Natural killer cell treated with Interleukin-12 subunit alpha and Interleukin-12 subunit beta and Interleukin-15 and Interleukin-18, amount 100 ng/mL, for 72 hours (primary cell): ENCODE measurements around the gene FANCD2OS. TPM values are rescaled to one million over a fixed set of nuclear protein-coding genes. Genes with fewer than 3 reads are reported as not detected.
"Not testable (repeated sequence)": the region's sequence is repeated elsewhere in the genome, so short reads cannot be mapped to it uniquely, and the experiment has no call there.

Experiments used
- ATAC-seq, 2 donors: fragments of 150-1000 bp; cut with Tn5 transposase in 1 of 2; sonication (Bioruptor Pico), chemical (Tn5 transposase) in 1 of 2; 2 replicates each; pipeline ENCODE4 v1.10.0; 2021
- DNase-seq: peaks from one replicate; pipeline ENCODE4 v3.0.0; 2022; ENCODE audit warnings: low spot score
- H3K27ac Mint-ChIP-seq, 2 donors: 1 replicate in 1 of 2; 2 replicates in 1 of 2; pipeline ENCODE4 v1.8.0; 2022; ENCODE audit warnings: mixed read lengths in 2 of 2, mild to moderate bottlenecking in 1 of 2, moderate library complexity in 1 of 2
- H3K27me3 Mint-ChIP-seq, 2 donors: 1 replicate in 1 of 2; 2 replicates in 1 of 2; pipeline ENCODE4 v1.8.0; 2022; ENCODE audit warnings: mixed read lengths in 2 of 2
- H3K36me3 Mint-ChIP-seq: one replicate; pipeline ENCODE4 v1.8.0; 2022; ENCODE audit warnings: mixed read lengths
- H3K4me1 Mint-ChIP-seq, 2 donors: 1 replicate in 1 of 2; 2 replicates in 1 of 2; pipeline ENCODE4 v1.8.0; 2022; ENCODE audit warnings: low read depth in 2 of 2, mixed read lengths in 2 of 2, mild to moderate bottlenecking in 1 of 2
- H3K4me3 Mint-ChIP-seq: one replicate; pipeline ENCODE4 v1.8.0; 2022; ENCODE audit warnings: mixed read lengths
- H3K9me3 Mint-ChIP-seq: 2 replicates; pipeline ENCODE4 v1.8.0; 2022; ENCODE audit warnings: mixed read lengths
- total RNA-seq, 2 donors: library from RNA; stranded (reverse); gene quantifications; one replicate each; pipeline ENCODE4 v1.2.3, GENCODE V29; 2022

Gene FANCD2OS
- total RNA-seq, result not detected

- Mint-ChIP-seq H3K9me3 (no peaks in the 10 kb centered on the region), H3K4me3 (no peak within 1 kb of the TSS), H3K4me1 (peaks cover 0 to 2% of the 10 kb centered on the region in 2 donors), H3K36me3 (no peaks in the 10 kb centered on the region), H3K27me3 (peaks cover 0 to 2% of the 10 kb centered on the region in 2 donors), H3K27ac (no peak within 1 kb of the TSS)
- ATAC-seq (no peak), DNase-seq (no peak)
Measured at GRCh38 chr3:10108091-10108490, at the start of gene FANCD2OS. FANCD2OS (minus strand) TSS chr3:10108255; CDS start chr3:10104774, 3,481 bp downstream.

GRCh38 chr3:10157031-10157430, 49.0 kb upstream of the FANCD2OS start:
- peaks cover 0 to 13% of the 10 kb centered on the region in 2 donors for H3K4me1 Mint-ChIP-seq
- ATAC-seq (no peak), DNase-seq (no peak)
- no peaks in the 10 kb centered on the region for H3K36me3 Mint-ChIP-seq
- no peaks in the 10 kb centered on the region for H3K27me3 Mint-ChIP-seq
- H3K27ac Mint-ChIP-seq, result no peak overlapping the region
- H3K9me3 Mint-ChIP-seq, result no peaks in the 10 kb centered on the region
- no peak overlapping the region for H3K4me3 Mint-ChIP-seq

GRCh38 chr3:10155658-10156057, 47.6 kb upstream of the FANCD2OS start:
- H3K27me3 Mint-ChIP-seq, result no peaks in the 10 kb centered on the region
- H3K27ac Mint-ChIP-seq, result peak overlapping the region in 1 of 2 donors; percentile 26
- no peaks in the 10 kb centered on the region for H3K9me3 Mint-ChIP-seq

GRCh38 chr3:10155123-10155472, 47.0 kb upstream of the FANCD2OS start:
- H3K4me3 Mint-ChIP-seq, result no peak overlapping the region
- DNase-seq, result no peak
- no peaks in the 10 kb centered on the region for H3K27me3 Mint-ChIP-seq
- H3K4me1 Mint-ChIP-seq, result peaks cover 3 to 8% of the 10 kb centered on the region in 2 donors
- peak overlapping the region in 1 of 2 donors; percentile 26 for H3K27ac Mint-ChIP-seq
- peaks cover 9% of the 10 kb centered on the region for H3K36me3 Mint-ChIP-seq
- no peak for ATAC-seq
- H3K9me3 Mint-ChIP-seq, result no peaks in the 10 kb centered on the region

More at GRCh38 chr3:10155658-10156057, 47.6 kb upstream of the FANCD2OS start:
- DNase-seq (no peak), ATAC-seq (no peak)
- peaks cover 3 to 8% of the 10 kb centered on the region in 2 donors for H3K4me1 Mint-ChIP-seq
- H3K4me3 Mint-ChIP-seq, result no peak overlapping the region
- H3K36me3 Mint-ChIP-seq, result peaks cover 8% of the 10 kb centered on the region

- no peak overlapping the region for H3K27ac Mint-ChIP-seq
- no peak overlapping the region for H3K4me3 Mint-ChIP-seq
- no peak for ATAC-seq
- no peaks in the 10 kb centered on the region for H3K27me3 Mint-ChIP-seq
- no peaks in the 10 kb centered on the region for H3K9me3 Mint-ChIP-seq
- peaks cover 15% of the 10 kb centered on the region for H3K36me3 Mint-ChIP-seq
- DNase-seq, result no peak
- H3K4me1 Mint-ChIP-seq, result peaks cover 8 to 13% of the 10 kb centered on the region in 2 donors
Measured at GRCh38 chr3:10154335-10155122, 46.5 kb upstream of the FANCD2OS start.

- Mint-ChIP-seq H3K4me1 (peaks cover 16 to 22% of the 10 kb centered on the region in 2 donors), H3K27me3 (no peaks in the 10 kb centered on the region), H3K27ac (no peak overlapping the region), H3K9me3 (no peaks in the 10 kb centered on the region), H3K36me3 (peaks cover 21% of the 10 kb centered on the region), H3K4me3 (no peak overlapping the region)
- DNase-seq, result no peak
- ATAC-seq, result no peak
Measured at GRCh38 chr3:10150987-10151386, 42.9 kb upstream of the FANCD2OS start.

GRCh38 chr3:10149226-10149625, 41.2 kb upstream of the FANCD2OS start:
- peaks cover 20 to 28% of the 10 kb centered on the region in 2 donors for H3K4me1 Mint-ChIP-seq
- H3K27ac Mint-ChIP-seq, result peak overlapping the region; percentile 23 to 73
- H3K36me3 Mint-ChIP-seq, result peaks cover 21% of the 10 kb centered on the region
- H3K9me3 Mint-ChIP-seq, result no peaks in the 10 kb centered on the region
- H3K27me3 Mint-ChIP-seq, result no peaks in the 10 kb centered on the region
- no peak overlapping the region for H3K4me3 Mint-ChIP-seq
- no peak for ATAC-seq
- DNase-seq, result no peak

GRCh38 chr3:10145685-10146084, 37.6 kb upstream of the FANCD2OS start:
- H3K36me3 Mint-ChIP-seq, result peaks cover 19% of the 10 kb centered on the region
- peak overlapping the region; percentile 12 to 42 for H3K27ac Mint-ChIP-seq
- no peak for ATAC-seq
- H3K4me1 Mint-ChIP-seq, result peaks cover 28 to 36% of the 10 kb centered on the region in 2 donors
- peak overlapping the region; percentile 67 for H3K4me3 Mint-ChIP-seq
- no peaks in the 10 kb centered on the region for H3K9me3 Mint-ChIP-seq
- H3K27me3 Mint-ChIP-seq, result no peaks in the 10 kb centered on the region
- DNase-seq, result no peak

- peak overlapping the region; percentile 99 for H3K4me3 Mint-ChIP-seq
- H3K36me3 Mint-ChIP-seq, result peaks cover 6% of the 10 kb centered on the region
- DNase-seq (no peak), ATAC-seq (no peak)
- no peaks in the 10 kb centered on the region for H3K9me3 Mint-ChIP-seq
- no peaks in the 10 kb centered on the region for H3K27me3 Mint-ChIP-seq
- peaks cover 21 to 24% of the 10 kb centered on the region in 2 donors for H3K4me1 Mint-ChIP-seq
- H3K27ac Mint-ChIP-seq, result peak overlapping the region; percentile 84 to 86
Measured at GRCh38 chr3:10142707-10143560, 34.9 kb upstream of the FANCD2OS start.

GRCh38 chr3:10140996-10141546, 33.0 kb upstream of the FANCD2OS start:
- DNase-seq (no peak), ATAC-seq (no peak)
- Mint-ChIP-seq H3K36me3 (peaks cover 6% of the 10 kb centered on the region), H3K27ac (peak overlapping the region; percentile 84 to 86), H3K27me3 (no peaks in the 10 kb centered on the region), H3K4me1 (peaks cover 16 to 17% of the 10 kb centered on the region in 2 donors), H3K4me3 (peak overlapping the region; percentile 99), H3K9me3 (no peaks in the 10 kb centered on the region)

- Mint-ChIP-seq H3K27me3 (no peaks in the 10 kb centered on the region), H3K36me3 (no peaks in the 10 kb centered on the region), H3K9me3 (no peaks in the 10 kb centered on the region), H3K27ac (no peak overlapping the region), H3K4me1 (no peaks in the 10 kb centered on the region), H3K4me3 (no peak overlapping the region)
- ATAC-seq, result no peak
- no peak for DNase-seq
Measured at GRCh38 chr3:10137178-10137577, 29.1 kb upstream of the FANCD2OS start.

GRCh38 chr3:10136426-10137005, 28.5 kb upstream of the FANCD2OS start:
- no peaks in the 10 kb centered on the region for H3K36me3 Mint-ChIP-seq
- H3K4me3 Mint-ChIP-seq, result no peak overlapping the region
- H3K9me3 Mint-ChIP-seq, result no peaks in the 10 kb centered on the region
- no peaks in the 10 kb centered on the region for H3K27me3 Mint-ChIP-seq
- DNase-seq (no peak), ATAC-seq (no peak)
- no peak overlapping the region for H3K27ac Mint-ChIP-seq
- H3K4me1 Mint-ChIP-seq, result no peaks in the 10 kb centered on the region

- not testable (repeated sequence) for H3K4me1 Mint-ChIP-seq, H3K9me3 Mint-ChIP-seq, H3K27me3 Mint-ChIP-seq
Measured at GRCh38 chr3:10135872-10136271, 27.8 kb upstream of the FANCD2OS start.

More at GRCh38 chr3:10135872-10136271, 27.8 kb upstream of the FANCD2OS start:
- ATAC-seq, DNase-seq, H3K27ac Mint-ChIP-seq, H3K4me3 Mint-ChIP-seq, H3K36me3 Mint-ChIP-seq: not testable (repeated sequence)
